Measurements from ENCODE around the gene FRAS1.

- TF ChIP-seq EZH2 (IDR thresholded peaks at IDR 0.05; ENCODE audit: low read depth): no peak
- no peak for TF ChIP-seq CTCF (conservative IDR thresholded peaks at IDR 0.05)
Observed at GRCh38 chr4:78022517-78022916, 34.6 kb upstream of the FRAS1 start.
